SK-N-SH (cell line): ENCODE measurements around the gene ARRDC2. TPM values are rescaled to one million over a fixed set of nuclear protein-coding genes. Genes with fewer than 3 reads are reported as not detected.
A peak's percentile ranks its signal among the peaks of the same experiment; 100 is the strongest.

Experiments used
- CTCF ChIA-PET: fragments of 300-600, 350-600 bp; formaldehyde crosslinking; extraction: SDS; loops from one replicate; lab custom pipeline; 2021; lab: Yijun Ruan, JAX
- POLR2A ChIA-PET: fragments of 350-600 bp; sonication (Branson Sonifier 250); formaldehyde crosslinking; extraction: SDS; loops from one replicate; lab custom pipeline; 2020; ENCODE audit warnings: antibody characterized with exemption, inconsistent platforms; lab: Yijun Ruan, JAX
- DNase-seq: peaks from one replicate; pipeline ENCODE4 v3.0.0; 2012
- H2AFZ ChIP-seq: fragments of 200-600 bp; sonication (generic); 2 replicates; pipeline ENCODE4 v1.8.1; 2016; ENCODE audit warnings: antibody characterized with exemption, mild to moderate bottlenecking, low read depth
- H3F3A ChIP-seq: fragments of 200-600 bp; sonication (generic); replicated peaks from 2 replicates; pipeline ENCODE3; 2016; ENCODE audit warnings: antibody characterized with exemption, mild to moderate bottlenecking; ENCODE audit not compliant: insufficient read depth
- H3K27ac ChIP-seq, 2 experiments: fragments of 200-500 bp in 1 of 2; fragments of 200-600 bp in 1 of 2; sonication (Bioruptor generic) in 1 of 2; sonication (generic), shearing (Covaris generic) in 1 of 2; 2 replicates each; pipeline versions ENCODE4 v1.5.1 to v1.6.1; 2014 to 2016; ENCODE audit warnings: low read depth in 2 of 2, inconsistent platforms in 1 of 2, low read length in 1 of 2, mild to moderate bottlenecking in 1 of 2, mixed read lengths in 1 of 2
- H3K27me3 ChIP-seq: fragments of 200-600 bp; sonication (generic), shearing (Covaris generic); 2 replicates; pipeline ENCODE4 v1.6.1; 2016; ENCODE audit warnings: mixed run types; ENCODE audit not compliant: insufficient read depth
- H3K36me3 ChIP-seq, 2 experiments: fragments of 200-500 bp in 1 of 2; fragments of 200-600 bp in 1 of 2; sonication (Bioruptor generic) in 1 of 2; sonication (generic) in 1 of 2; replicated peaks in 1 of 2; 2 replicates each; pipeline versions ENCODE3 to v1.5.1; 2014 to 2016; ENCODE audit warnings: low read length in 1 of 2, mild to moderate bottlenecking in 1 of 2; ENCODE audit not compliant: insufficient read depth in 2 of 2, control insufficient read depth in 1 of 2
- H3K4me1 ChIP-seq, 2 experiments: fragments of 200-500 bp in 1 of 2; fragments of 200-600 bp in 1 of 2; sonication (Bioruptor generic) in 1 of 2; sonication (generic), shearing (Covaris generic) in 1 of 2; 2 replicates each; pipeline versions ENCODE4 v1.5.1 to v1.6.1; 2014 to 2016; ENCODE audit warnings: low read depth in 1 of 2, low read length in 1 of 2, mixed run types in 1 of 2; ENCODE audit not compliant: insufficient read depth in 2 of 2, control insufficient read depth in 1 of 2
- H3K4me2 ChIP-seq: fragments of 200-600 bp; sonication (generic), shearing (Covaris generic); 2 replicates; pipeline ENCODE4 v1.6.1; 2017; ENCODE audit warnings: mixed run types
- H3K4me3 ChIP-seq, 2 experiments: fragments of 200-500 bp in 1 of 2; fragments of 200-600 bp in 1 of 2; sonication (Bioruptor generic) in 1 of 2; sonication (generic), shearing (Covaris generic) in 1 of 2; 2 replicates each; pipeline versions ENCODE4 v1.5.1 to v1.8.1; 2014 to 2016; ENCODE audit warnings: low read depth in 2 of 2, inconsistent platforms in 1 of 2, low read length in 1 of 2, mild to moderate bottlenecking in 1 of 2, mixed read lengths in 1 of 2, moderate library complexity in 1 of 2
- H3K79me2 ChIP-seq: fragments of 200-600 bp; sonication (generic); 2 replicates; pipeline ENCODE4 v1.8.1; 2017; ENCODE audit warnings: mild to moderate bottlenecking; ENCODE audit not compliant: insufficient read depth
- H3K9ac ChIP-seq: fragments of 200-600 bp; sonication (generic); 2 replicates; pipeline ENCODE4 v1.6.1; 2017; ENCODE audit warnings: mixed run types
- H3K9me2 ChIP-seq: fragments of 200-600 bp; sonication (generic); 2 replicates; pipeline ENCODE4 v1.6.1; 2017; ENCODE audit warnings: mixed run types
- H3K9me3 ChIP-seq: fragments of 200-600 bp; sonication (generic); 2 replicates; pipeline ENCODE4 v1.6.1; 2017; ENCODE audit warnings: mixed run types, mild to moderate bottlenecking, moderate library complexity
- H4K20me1 ChIP-seq: fragments of 200-600 bp; sonication (generic); 2 replicates; pipeline ENCODE4 v1.6.1; 2017; ENCODE audit warnings: mild to moderate bottlenecking, mixed run types; ENCODE audit not compliant: insufficient read depth
- CHD2 ChIP-seq: fragments of 150-350 bp; IDR thresholded peaks from 2 replicates; pipeline ENCODE4 v1.6.1; 2018; ENCODE audit warnings: low read length; ENCODE audit not compliant: partially characterized antibody
- ELF1 ChIP-seq: IDR thresholded peaks from 2 replicates; pipeline ENCODE4 v1.4.0; 2012
- EP300 ChIP-seq, 2 experiments: IDR thresholded peaks; 2 replicates each; pipeline versions ENCODE4 v1.4.0 to v1.6.1; 2012; ENCODE audit warnings: borderline replicate concordance in 1 of 2, low read depth in 1 of 2, low read length in 1 of 2
- EZH2phosphoT487 ChIP-seq: fragments of 200-600 bp; sonication (generic); IDR thresholded peaks from 2 replicates; pipeline ENCODE4 v1.6.1; 2017; ENCODE audit warnings: low read depth, mixed run types, mild to moderate bottlenecking, antibody characterized with exemption, moderate library complexity, borderline replicate concordance
- FOSL2 ChIP-seq: IDR thresholded peaks from 2 replicates; pipeline ENCODE4 v1.4.0; 2012; ENCODE audit warnings: low read depth, mild to moderate bottlenecking, moderate library complexity, borderline replicate concordance
- FOXJ3 ChIP-seq: sonication (generic); formaldehyde crosslinking; IDR thresholded peaks from 2 replicates; pipeline ENCODE4 v1.5.1; 2020; ENCODE audit warnings: mild to moderate bottlenecking, missing genetic modification reagents
- GATA2 ChIP-seq: sonication (generic); formaldehyde crosslinking; IDR thresholded peaks from 2 replicates; pipeline ENCODE4 v1.5.0; 2020; ENCODE audit warnings: mild to moderate bottlenecking, missing genetic modification reagents
- JUND ChIP-seq: IDR thresholded peaks from 2 replicates; pipeline ENCODE4 v1.4.0; 2012
- MEF2A ChIP-seq: IDR thresholded peaks from 2 replicates; pipeline ENCODE4 v1.4.0; 2012; ENCODE audit warnings: low read depth, borderline replicate concordance
- MXI1 ChIP-seq: IDR thresholded peaks from 2 replicates; pipeline ENCODE4 v1.6.1; 2012; ENCODE audit warnings: mild to moderate bottlenecking, low read depth, low read length, improper control_type of control experiment
- NFIC ChIP-seq: IDR thresholded peaks from 2 replicates; pipeline ENCODE4 v1.4.0; 2012; ENCODE audit warnings: borderline replicate concordance
- NRF1 ChIP-seq: IDR thresholded peaks from 2 replicates; pipeline ENCODE4 v1.6.1; 2012; ENCODE audit warnings: low read depth, mild to moderate bottlenecking, low read length
- POLR2AphosphoS5 ChIP-seq: IDR thresholded peaks from 2 replicates; pipeline ENCODE4 v1.6.1; 2012; ENCODE audit warnings: low read depth, low read length
- RAD21 ChIP-seq: IDR thresholded peaks from 2 replicates; pipeline ENCODE4 v1.6.1; 2012; ENCODE audit warnings: mild to moderate bottlenecking, low read length
- RCOR1 ChIP-seq: fragments of 150-350 bp; IDR thresholded peaks from 2 replicates; pipeline ENCODE4 v1.6.1; 2017; ENCODE audit warnings: antibody characterized with exemption, low read length
- RFX5 ChIP-seq: IDR thresholded peaks from 2 replicates; pipeline ENCODE4 v1.6.1; 2012; ENCODE audit warnings: mild to moderate bottlenecking, improper control_type of control experiment, low read length
- RXRA ChIP-seq: IDR thresholded peaks from 2 replicates; pipeline ENCODE4 v1.4.0; 2012; ENCODE audit warnings: low read depth, mild to moderate bottlenecking, borderline replicate concordance
- SIN3A ChIP-seq: IDR thresholded peaks from 2 replicates; pipeline ENCODE4 v1.6.1; 2012; ENCODE audit warnings: low read depth, mild to moderate bottlenecking, low read length, moderate library complexity, borderline replicate concordance
- SMC3 ChIP-seq: IDR thresholded peaks from 2 replicates; pipeline ENCODE4 v1.6.1; 2012; ENCODE audit warnings: low read depth, low read length, improper control_type of control experiment
- TAF1 ChIP-seq: IDR thresholded peaks from 2 replicates; pipeline ENCODE4 v1.6.1; 2012; ENCODE audit warnings: low read depth, mild to moderate bottlenecking, low read length, moderate library complexity, borderline replicate concordance
- TCF12 ChIP-seq: IDR thresholded peaks from 2 replicates; pipeline ENCODE4 v1.4.0; 2012
- USF1 ChIP-seq: IDR thresholded peaks from 2 replicates; pipeline ENCODE4 v1.4.0; 2012; ENCODE audit warnings: low read depth, borderline replicate concordance
- USF2 ChIP-seq: fragments of 150-350 bp; IDR thresholded peaks from 2 replicates; pipeline ENCODE4 v1.6.1; 2017; ENCODE audit warnings: antibody characterized with exemption, low read length, low read depth, borderline replicate concordance
- YY1 ChIP-seq: IDR thresholded peaks from 2 replicates; pipeline ENCODE4 v1.4.0; 2012; ENCODE audit warnings: low read depth, mild to moderate bottlenecking
- ZBTB33 ChIP-seq: IDR thresholded peaks from 2 replicates; pipeline ENCODE4 v1.4.0; 2012; ENCODE audit warnings: low read depth, borderline replicate concordance
- WGBS: methylation state at CpG from one replicate; pipeline ENCODE4 v1.1.6; 2017; ENCODE audit warnings: low lambda C conversion rate; 5-methylcytosine and 5-hydroxymethylcytosine counted together
- polyA plus RNA-seq, 3 experiments: library from polyadenylated mRNA; depleted of rRNA; stranded (reverse); fragments of >200 nt; gene quantifications; 2 replicates each; pipeline ENCODE4 v1.2.3, GENCODE V29; 2012
- TF ChIP-seq, protein P1 (sequence below): IDR thresholded peaks from 2 replicates; pipeline ENCODE4 v1.4.0; 2012; ENCODE audit warnings: low read depth
- TF ChIP-seq, protein P2 (sequence below): fragments of 200-600 bp; sonication (generic); IDR thresholded peaks from 2 replicates; pipeline ENCODE4 v1.6.1; 2017; ENCODE audit warnings: antibody characterized with exemption, mild to moderate bottlenecking, moderate library complexity
- TF ChIP-seq, protein P3 (sequence below): fragments of 150-350 bp; IDR thresholded peaks from 2 replicates; pipeline ENCODE4 v1.6.1; 2016; ENCODE audit warnings: mild to moderate bottlenecking, low read depth, low read length

ARRDC2 gene
- polyA plus RNA-seq, 1 of the 3 experiments (the other 2 are of a cell fraction): 5.5 TPM

GRCh38 chr19:17996826-17997316 is 11.1 kb upstream of the ARRDC2 start:
- Histone ChIP-seq H3K9ac (no peak overlapping the region), H3K4me3 (peak overlapping the region in 1 of 2 experiments; percentile 31; a peak in 1 of 4 replicates), H4K20me1 (no peaks in the 10 kb centered on the region), H3K27ac (no peak overlapping the region), H3K4me1 (peaks cover 0 to 2% of the 10 kb centered on the region in 2 experiments; a peak in 1 of 4 replicates), H3K27me3 (no peaks in the 10 kb centered on the region), H2AFZ (no peak overlapping the region), H3F3A (peaks cover 3% of the 10 kb centered on the region), H3K4me2 (no peak overlapping the region), H3K9me2 (no peaks in the 10 kb centered on the region), H3K36me3 (no peaks in the 10 kb centered on the region), H3K79me2 (peaks cover 4% of the 10 kb centered on the region; the same call in 1 of the 2 replicates), H3K9me3 (no peaks in the 10 kb centered on the region)
- 7% methylated on average over 3 of the region's 15 CpGs for WGBS
- CTCF ChIA-PET: interaction anchor here (0.6 to 16.7 kb wide), 26 partner anchors 9 to 180 kb away, joined by 3 to 464 read pairs (median 5); partner anchors contain the start of genes ARRDC2, CCDC124, KCNN1 and RPL18A
- POLR2A ChIA-PET: interaction anchor here (2.5 kb wide), 1 partner anchor 59 kb away, joined by 6 read pairs; no protein-coding TSS in a partner anchor
- DNase-seq: peak; percentile 95
- TF ChIP-seq ELF1: no peak
- peak; percentile 17; the same call in 1 of the 2 replicates for TF ChIP-seq NRF1
- no peak for TF ChIP-seq CHD2
- TF ChIP-seq, protein P1, sequence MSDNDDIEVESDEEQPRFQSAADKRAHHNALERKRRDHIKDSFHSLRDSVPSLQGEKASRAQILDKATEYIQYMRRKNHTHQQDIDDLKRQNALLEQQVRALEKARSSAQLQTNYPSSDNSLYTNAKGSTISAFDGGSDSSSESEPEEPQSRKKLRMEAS: no peak
- TF ChIP-seq RFX5: no peak
- 0 out of 2 replicates have a peak, but pooled peaks have one; percentile 8 for TF ChIP-seq SIN3A
- no peak for TF ChIP-seq MXI1
- peak; percentile 98 for TF ChIP-seq RAD21
- TF ChIP-seq, protein P2, sequence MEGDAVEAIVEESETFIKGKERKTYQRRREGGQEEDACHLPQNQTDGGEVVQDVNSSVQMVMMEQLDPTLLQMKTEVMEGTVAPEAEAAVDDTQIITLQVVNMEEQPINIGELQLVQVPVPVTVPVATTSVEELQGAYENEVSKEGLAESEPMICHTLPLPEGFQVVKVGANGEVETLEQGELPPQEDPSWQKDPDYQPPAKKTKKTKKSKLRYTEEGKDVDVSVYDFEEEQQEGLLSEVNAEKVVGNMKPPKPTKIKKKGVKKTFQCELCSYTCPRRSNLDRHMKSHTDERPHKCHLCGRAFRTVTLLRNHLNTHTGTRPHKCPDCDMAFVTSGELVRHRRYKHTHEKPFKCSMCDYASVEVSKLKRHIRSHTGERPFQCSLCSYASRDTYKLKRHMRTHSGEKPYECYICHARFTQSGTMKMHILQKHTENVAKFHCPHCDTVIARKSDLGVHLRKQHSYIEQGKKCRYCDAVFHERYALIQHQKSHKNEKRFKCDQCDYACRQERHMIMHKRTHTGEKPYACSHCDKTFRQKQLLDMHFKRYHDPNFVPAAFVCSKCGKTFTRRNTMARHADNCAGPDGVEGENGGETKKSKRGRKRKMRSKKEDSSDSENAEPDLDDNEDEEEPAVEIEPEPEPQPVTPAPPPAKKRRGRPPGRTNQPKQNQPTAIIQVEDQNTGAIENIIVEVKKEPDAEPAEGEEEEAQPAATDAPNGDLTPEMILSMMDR: peak; percentile 86
- TF ChIP-seq RCOR1: no peak
- TF ChIP-seq YY1: no peak
- TF ChIP-seq SMC3: peak; percentile 99
- TF ChIP-seq FOXJ3: no peak
- no peak for TF ChIP-seq JUND
- TF ChIP-seq POLR2AphosphoS5: no peak
- TF ChIP-seq, protein P3, sequence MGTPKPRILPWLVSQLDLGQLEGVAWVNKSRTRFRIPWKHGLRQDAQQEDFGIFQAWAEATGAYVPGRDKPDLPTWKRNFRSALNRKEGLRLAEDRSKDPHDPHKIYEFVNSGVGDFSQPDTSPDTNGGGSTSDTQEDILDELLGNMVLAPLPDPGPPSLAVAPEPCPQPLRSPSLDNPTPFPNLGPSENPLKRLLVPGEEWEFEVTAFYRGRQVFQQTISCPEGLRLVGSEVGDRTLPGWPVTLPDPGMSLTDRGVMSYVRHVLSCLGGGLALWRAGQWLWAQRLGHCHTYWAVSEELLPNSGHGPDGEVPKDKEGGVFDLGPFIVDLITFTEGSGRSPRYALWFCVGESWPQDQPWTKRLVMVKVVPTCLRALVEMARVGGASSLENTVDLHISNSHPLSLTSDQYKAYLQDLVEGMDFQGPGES: no peak
- no peak for TF ChIP-seq TAF1
- no peak for TF ChIP-seq TCF12
- no peak for TF ChIP-seq MEF2A
- no peak for TF ChIP-seq USF2
- TF ChIP-seq RXRA: no peak
- no peak for TF ChIP-seq NFIC
- TF ChIP-seq EZH2phosphoT487: no peak
- no peak for TF ChIP-seq GATA2 (CRISPR knock-in tag)
- no peak for TF ChIP-seq EP300 (IDR thresholded peaks at IDR 0.05; ENCODE audit: borderline replicate concordance in 1 of 2, low read depth in 1 of 2, low read length in 1 of 2)
- TF ChIP-seq ZBTB33: no peak
- TF ChIP-seq USF1: no peak
- no peak for TF ChIP-seq FOSL2
